AG04450 (cell line): ENCODE results near the gene CHST3. TPM values are rescaled to one million over a fixed set of nuclear protein-coding genes. Genes with fewer than 3 reads are reported as not detected.

ENCODE experiments used
- CTCF ChIA-PET: fragments of 300-600, 350-600 bp; formaldehyde crosslinking; extraction: SDS; loops from one replicate; lab custom pipeline; 2022; ENCODE audit warnings: antibody characterized with exemption, inconsistent platforms; lab: Charles Lee
- POLR2A ChIA-PET: fragments of 350-600 bp; formaldehyde crosslinking; extraction: SDS; loops from one replicate; lab custom pipeline; 2021; ENCODE audit warnings: antibody characterized with exemption, inconsistent platforms; lab: Yijun Ruan, JAX
- DNase-seq: peaks from one replicate; pipeline ENCODE4 v3.0.0-alpha.2; 2011; ENCODE audit warnings: low read depth, low spot score
- H3K27ac ChIP-seq: one replicate; pipeline ENCODE4 v1.5.1; 2012; ENCODE audit warnings: low read depth, low read length, control low read depth
- H3K27me3 ChIP-seq: one replicate; pipeline ENCODE4 v1.6.0; 2012; ENCODE audit warnings: low read length; ENCODE audit not compliant: control insufficient read depth, insufficient read depth
- H3K4me3 ChIP-seq: 2 replicates; pipeline ENCODE4 v1.5.1; 2011; ENCODE audit warnings: mild to moderate bottlenecking, low read depth, low read length, control low read depth
- H3K9me3 ChIP-seq: 2 replicates; pipeline ENCODE4 v1.5.1; 2012; ENCODE audit warnings: low read length; ENCODE audit not compliant: control insufficient read depth, insufficient read depth
- polyA plus RNA-seq: library from polyadenylated mRNA; depleted of rRNA; stranded (reverse); fragments of >200 nt; gene quantifications from 2 replicates; pipeline ENCODE4 v1.2.3, GENCODE V29; 2011
- TF ChIP-seq, protein P1 (sequence below): IDR thresholded peaks from 2 replicates; pipeline ENCODE4 v1.5.1; 2011; ENCODE audit warnings: low read depth, low read length, control low read depth, inconsistent platforms

Gene CHST3
- polyA plus RNA-seq, 1 experiment, result 4.6 TPM

DNA sequence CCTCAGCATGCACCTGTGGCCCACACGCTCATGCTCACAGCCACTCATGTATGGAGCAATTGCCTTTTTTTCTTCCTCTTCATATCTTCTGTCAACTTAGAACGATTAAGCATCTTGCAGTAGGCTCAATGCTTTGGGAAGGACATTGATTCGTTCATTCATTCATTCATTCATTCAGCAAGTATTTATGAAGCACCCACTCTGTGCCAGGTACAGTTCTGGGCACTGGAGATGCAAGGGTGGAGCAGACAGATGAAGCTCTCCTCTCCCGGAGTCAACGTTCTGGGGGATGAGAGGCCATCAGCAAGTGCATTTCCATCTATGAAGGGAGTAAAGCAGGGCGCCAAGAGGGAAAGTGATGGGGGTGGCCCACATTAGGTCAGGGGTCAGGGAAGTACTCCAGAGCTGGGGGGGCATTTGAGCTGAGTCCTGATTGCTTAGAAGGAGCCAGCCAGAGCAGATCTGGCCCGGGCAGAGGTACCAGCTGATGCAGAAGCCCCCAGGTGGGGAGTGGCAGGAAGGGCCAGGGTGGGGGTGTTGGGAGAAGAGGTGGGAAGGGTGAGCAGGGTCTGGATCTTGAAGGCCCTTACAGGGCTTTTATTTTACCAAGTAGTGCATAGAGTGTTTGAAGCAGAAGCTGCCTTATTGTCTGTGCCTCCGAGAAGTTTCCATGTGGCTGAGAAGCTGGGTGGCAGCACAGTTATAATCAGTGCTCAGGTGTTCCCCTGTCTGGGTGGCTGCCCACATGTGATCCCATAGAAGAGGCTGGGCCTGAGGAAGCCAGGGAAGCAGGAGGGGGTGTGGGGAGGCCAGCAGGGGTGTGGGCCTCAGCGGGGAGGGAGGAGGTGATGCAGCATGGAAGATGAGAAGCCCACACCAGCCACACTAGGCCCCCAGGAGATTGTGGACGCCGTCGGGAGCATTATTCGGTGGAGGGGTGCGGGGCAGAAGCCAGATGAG lies 36.2 kb downstream of the CHST3 start:
- H3K9me3 ChIP-seq, result no peaks in the 10 kb centered on the region
- peak overlapping the region; percentile 82 for H3K27ac ChIP-seq
- no peak for DNase-seq
- no peak overlapping the region for H3K4me3 ChIP-seq
- TF ChIP-seq, protein P1, sequence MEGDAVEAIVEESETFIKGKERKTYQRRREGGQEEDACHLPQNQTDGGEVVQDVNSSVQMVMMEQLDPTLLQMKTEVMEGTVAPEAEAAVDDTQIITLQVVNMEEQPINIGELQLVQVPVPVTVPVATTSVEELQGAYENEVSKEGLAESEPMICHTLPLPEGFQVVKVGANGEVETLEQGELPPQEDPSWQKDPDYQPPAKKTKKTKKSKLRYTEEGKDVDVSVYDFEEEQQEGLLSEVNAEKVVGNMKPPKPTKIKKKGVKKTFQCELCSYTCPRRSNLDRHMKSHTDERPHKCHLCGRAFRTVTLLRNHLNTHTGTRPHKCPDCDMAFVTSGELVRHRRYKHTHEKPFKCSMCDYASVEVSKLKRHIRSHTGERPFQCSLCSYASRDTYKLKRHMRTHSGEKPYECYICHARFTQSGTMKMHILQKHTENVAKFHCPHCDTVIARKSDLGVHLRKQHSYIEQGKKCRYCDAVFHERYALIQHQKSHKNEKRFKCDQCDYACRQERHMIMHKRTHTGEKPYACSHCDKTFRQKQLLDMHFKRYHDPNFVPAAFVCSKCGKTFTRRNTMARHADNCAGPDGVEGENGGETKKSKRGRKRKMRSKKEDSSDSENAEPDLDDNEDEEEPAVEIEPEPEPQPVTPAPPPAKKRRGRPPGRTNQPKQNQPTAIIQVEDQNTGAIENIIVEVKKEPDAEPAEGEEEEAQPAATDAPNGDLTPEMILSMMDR, result no peak
- POLR2A ChIA-PET, result no interaction called here
- CTCF ChIA-PET, result interaction anchor here (1.0 kb wide), 1 partner anchor 104 kb away, joined by 3 read pairs; no protein-coding TSS in a partner anchor
- H3K27me3 ChIP-seq, result no peaks in the 10 kb centered on the region

DNA sequence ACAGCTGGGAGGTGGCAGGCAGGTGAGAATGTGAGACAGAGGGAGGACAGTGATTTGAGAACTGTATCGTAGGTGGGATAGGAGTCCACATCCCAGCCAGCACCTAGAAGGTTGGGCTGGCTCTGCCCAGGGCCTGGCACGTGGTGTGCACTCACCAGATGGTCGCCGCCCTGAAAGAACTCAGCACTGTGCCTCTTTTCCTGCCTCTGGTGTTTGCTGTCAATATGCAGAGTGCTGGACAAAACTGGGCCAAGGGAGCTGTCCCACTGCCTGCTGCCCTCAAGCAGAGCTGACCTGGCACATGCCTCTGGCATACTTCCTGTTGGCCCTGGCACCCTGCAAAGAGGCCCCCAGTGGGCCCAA lies 36.8 kb downstream of the CHST3 start:
- TF ChIP-seq, protein P1, result no peak
- ChIA-PET CTCF (no interaction called here), POLR2A (no interaction called here)
- DNase-seq, result no peak
- Histone ChIP-seq H3K27ac (no peak overlapping the region), H3K27me3 (no peaks in the 10 kb centered on the region), H3K9me3 (no peaks in the 10 kb centered on the region), H3K4me3 (no peak overlapping the region)

DNA sequence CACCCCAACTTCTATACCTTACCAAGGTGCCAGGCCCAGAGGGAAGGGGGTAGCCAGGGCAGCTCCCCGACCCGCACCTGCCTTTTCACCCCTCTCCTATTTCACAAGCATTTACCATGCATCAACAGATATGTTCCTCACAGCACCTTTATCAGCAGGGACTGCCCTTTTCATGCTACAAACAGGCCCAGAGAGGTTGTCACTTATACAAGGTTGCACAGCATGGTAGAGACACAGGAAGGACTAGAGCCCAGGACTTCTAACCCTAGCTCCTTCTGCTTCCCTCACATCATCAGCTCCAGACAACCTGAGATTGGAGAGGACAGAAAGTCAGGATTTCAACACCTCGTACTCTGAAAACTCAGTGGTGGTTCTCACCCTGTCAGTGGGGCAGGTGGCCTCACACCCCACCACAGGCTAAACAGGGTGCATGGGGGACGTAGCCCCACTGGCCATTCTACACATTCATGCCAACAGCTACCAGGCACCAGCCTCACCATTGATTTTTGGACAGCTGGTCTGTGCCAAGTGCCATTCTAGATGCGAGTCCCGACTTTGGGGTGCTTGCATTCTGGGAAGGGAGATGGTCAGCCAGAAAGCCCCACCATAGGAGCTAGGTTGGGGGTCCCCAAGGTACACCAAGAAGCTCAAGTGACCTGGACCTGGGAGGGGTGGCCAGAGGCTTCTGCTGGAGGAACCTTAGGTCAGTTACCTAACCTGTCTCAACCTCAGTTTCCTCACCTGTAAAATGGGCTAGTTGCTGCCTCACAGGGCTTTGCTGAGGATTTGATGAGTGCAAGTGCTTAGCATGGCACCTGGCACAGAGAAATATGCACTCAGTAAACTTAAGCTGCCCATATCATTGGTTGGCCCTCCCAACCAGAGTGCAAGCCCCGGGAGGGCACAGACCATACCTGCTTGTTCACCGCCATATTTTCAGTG lies 38.4 kb downstream of the CHST3 start:
- Histone ChIP-seq H3K27ac (no peak overlapping the region), H3K9me3 (peaks cover 7% of the 10 kb centered on the region; the same call in 1 of the 2 replicates), H3K27me3 (no peaks in the 10 kb centered on the region), H3K4me3 (no peak overlapping the region)
- ChIA-PET POLR2A (no interaction called here), CTCF (interaction anchor here (0.6 kb wide), 1 partner anchor 86 kb away, joined by 5 read pairs; no protein-coding TSS in a partner anchor)
- DNase-seq, result no peak
- TF ChIP-seq, protein P1, result no peak

DNA sequence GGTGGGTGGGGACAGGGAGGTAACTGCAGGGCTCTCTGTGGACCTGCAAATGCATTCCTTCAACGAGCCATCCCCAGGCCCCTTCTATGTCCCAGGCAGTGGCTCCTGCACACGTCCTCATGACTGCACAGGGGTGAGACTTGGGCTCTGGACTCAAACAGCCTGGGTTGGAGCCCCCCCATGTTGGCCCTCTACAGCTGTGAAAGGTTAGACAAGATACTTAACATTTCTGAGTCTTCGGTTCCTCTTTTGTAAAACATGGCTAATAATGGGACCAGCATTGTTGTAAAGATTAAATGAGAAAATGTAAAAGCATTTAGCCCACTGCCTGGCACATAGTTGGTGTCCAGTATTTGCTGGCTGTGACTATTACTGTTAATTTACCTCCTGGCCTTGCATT lies 41.8 kb downstream of the CHST3 start:
- DNase-seq, result no peak
- Histone ChIP-seq H3K27ac (no peak overlapping the region), H3K4me3 (no peak overlapping the region), H3K9me3 (peaks cover 8% of the 10 kb centered on the region; the same call in 1 of the 2 replicates), H3K27me3 (no peaks in the 10 kb centered on the region)
- TF ChIP-seq, protein P1, result no peak
- ChIA-PET POLR2A (no interaction called here), CTCF (interaction anchor here (1.5 kb wide), 1 partner anchor 43 kb away, joined by 4 read pairs; no protein-coding TSS in a partner anchor)
